A673 (cell line): ENCODE measurements around the gene CDH12. TPM values are rescaled to one million over a fixed set of nuclear protein-coding genes. Genes with fewer than 3 reads are reported as not detected.
"Not testable (repeated sequence)": the region's sequence is repeated elsewhere in the genome, so short reads cannot be mapped to it uniquely, and the experiment has no call there.

Experiments
- BruUV-seq: library from RNA; stranded (reverse); fragments of 400-500 nt; replicated peaks from 2 replicates; lab custom pipeline; 2021; lab: Mats Ljungman, UMichigan
- CTCF ChIA-PET: fragments of 300-600 bp; sonication (Branson Sonifier 250); formaldehyde crosslinking; loops from one replicate; lab custom pipeline; 2022; ENCODE audit warnings: antibody characterized with exemption; lab: Charles Lee
- POLR2A ChIA-PET: fragments of 300-600 bp; sonication (Branson Sonifier 250); formaldehyde crosslinking; loops from one replicate; lab custom pipeline; 2022; ENCODE audit warnings: antibody characterized with exemption; ENCODE audit not compliant: low non-redundant PET; lab: Charles Lee
- DNase-seq: peaks from one replicate; pipeline ENCODE4 v3.0.0-alpha.2; 2015; ENCODE audit warnings: low spot score
- H3K27ac ChIP-seq: fragments of 200-600 bp; sonication (generic); 2 replicates; pipeline ENCODE4 v1.5.1; 2016; ENCODE audit warnings: mixed run types, low read depth, mild to moderate bottlenecking, mixed read lengths, antibody characterized with exemption, low read length; ENCODE audit not compliant: poor library complexity, severe bottlenecking
- H3K27me3 ChIP-seq: fragments of 200-600 bp; sonication (generic); replicated peaks from 2 replicates; pipeline ENCODE4 v1.6.1; 2017; ENCODE audit warnings: mixed run types, low read depth, mild to moderate bottlenecking, mixed read lengths, antibody characterized with exemption, low read length; ENCODE audit not compliant: insufficient read depth, poor library complexity
- H3K36me3 ChIP-seq: fragments of 200-600 bp; sonication (generic); 2 replicates; pipeline ENCODE4 v1.6.1; 2016; ENCODE audit warnings: mixed run types, mild to moderate bottlenecking, mixed read lengths, antibody characterized with exemption, low read length; ENCODE audit not compliant: insufficient read depth, poor library complexity, severe bottlenecking
- H3K4me1 ChIP-seq: fragments of 200-600 bp; sonication (generic); 2 replicates; pipeline ENCODE4 v1.6.1; 2017; ENCODE audit warnings: mixed run types, mild to moderate bottlenecking, mixed read lengths, antibody characterized with exemption, low read length; ENCODE audit not compliant: insufficient read depth, poor library complexity, severe bottlenecking
- H3K4me3 ChIP-seq: fragments of 200-600 bp; sonication (generic); 2 replicates; pipeline ENCODE4 v1.5.1; 2016; ENCODE audit warnings: low read depth, mixed run types, mild to moderate bottlenecking, mixed read lengths, low read length; ENCODE audit not compliant: poor library complexity, severe bottlenecking
- H3K9me3 ChIP-seq: fragments of 200-600 bp; sonication (generic); 2 replicates; pipeline ENCODE4 v1.6.1; 2016; ENCODE audit warnings: mixed run types, low read depth, mild to moderate bottlenecking, mixed read lengths, antibody characterized with exemption, low read length; ENCODE audit not compliant: poor library complexity, severe bottlenecking
- intact Hi-C: fragments of 100-400 bp; cut with micrococcal nuclease; formaldehyde crosslinking; loops from one replicate; pipeline ENCODE4 v1.10.0; 2022; ENCODE audit not compliant: unreplicated experiment
- total RNA-seq: library from RNA; stranded (reverse); gene quantifications from 2 replicates; pipeline ENCODE4 v1.2.3, GENCODE V29; 2021

Gene CDH12
- total RNA-seq, 1 experiment from 2014 or later: 39.5 TPM

DNA sequence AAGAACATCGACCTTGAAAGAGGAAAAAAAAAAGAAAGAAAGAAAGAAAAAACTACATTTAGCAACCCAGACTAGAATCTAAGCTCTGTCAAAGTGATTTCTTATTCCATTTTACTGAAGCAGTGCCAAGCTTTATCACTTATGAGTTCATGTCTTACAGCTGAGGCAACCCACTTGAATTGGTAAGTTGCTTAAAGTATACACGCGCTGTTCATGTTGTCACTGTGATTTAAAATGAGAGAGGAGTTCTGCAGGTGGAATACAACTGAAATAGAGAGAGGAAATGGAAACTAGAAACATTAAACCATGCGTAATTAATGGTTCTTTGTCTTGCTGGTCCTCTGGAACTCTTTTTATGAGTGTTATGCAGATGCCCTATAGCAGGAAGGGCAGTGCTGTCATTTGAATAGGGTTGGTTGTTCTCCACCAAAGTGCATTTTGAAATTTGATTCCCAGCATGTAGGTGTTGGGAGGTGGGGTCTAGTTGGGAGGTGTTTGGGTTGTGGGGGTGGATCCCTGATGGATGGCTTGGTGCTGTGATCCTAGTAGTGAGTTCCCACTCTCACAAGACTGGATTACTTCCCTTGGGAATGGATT, 665.4 kb downstream of the CDH12 start:
- DNase-seq, CTCF ChIA-PET, H3K9me3 ChIP-seq, POLR2A ChIA-PET, intact Hi-C loops, H3K4me1 ChIP-seq, H3K27me3 ChIP-seq, BruUV-seq, H3K27ac ChIP-seq, H3K4me3 ChIP-seq, H3K36me3 ChIP-seq: not testable (repeated sequence)

- CTCF ChIA-PET, POLR2A ChIA-PET, intact Hi-C loops, H3K27ac ChIP-seq, H3K9me3 ChIP-seq, H3K4me3 ChIP-seq, H3K36me3 ChIP-seq, H3K4me1 ChIP-seq, BruUV-seq, H3K27me3 ChIP-seq, DNase-seq: not testable (repeated sequence)
These were observed 683.9 kb downstream of the CDH12 start for GRCh38 chr5:22169226-22169625.

GRCh38 chr5:22168704-22169103, 684.4 kb downstream of the CDH12 start:
- BruUV-seq, H3K4me1 ChIP-seq, DNase-seq, CTCF ChIA-PET, H3K4me3 ChIP-seq, intact Hi-C loops, H3K27me3 ChIP-seq, POLR2A ChIA-PET, H3K9me3 ChIP-seq, H3K27ac ChIP-seq, H3K36me3 ChIP-seq: not testable (repeated sequence)

GRCh38 chr5:22165931-22166330, 687.2 kb downstream of the CDH12 start:
- POLR2A ChIA-PET, H3K27ac ChIP-seq, H3K4me1 ChIP-seq, CTCF ChIA-PET, H3K9me3 ChIP-seq, H3K27me3 ChIP-seq, intact Hi-C loops, H3K36me3 ChIP-seq, DNase-seq, H3K4me3 ChIP-seq, BruUV-seq: not testable (repeated sequence)

GRCh38 chr5:22164910-22165748, 688.0 kb downstream of the CDH12 start:
- H3K9me3 ChIP-seq, CTCF ChIA-PET, POLR2A ChIA-PET, H3K27me3 ChIP-seq, H3K4me1 ChIP-seq, BruUV-seq, H3K4me3 ChIP-seq, intact Hi-C loops, H3K27ac ChIP-seq, H3K36me3 ChIP-seq: not testable (repeated sequence)
- DNase-seq: peak; percentile 10

DNA sequence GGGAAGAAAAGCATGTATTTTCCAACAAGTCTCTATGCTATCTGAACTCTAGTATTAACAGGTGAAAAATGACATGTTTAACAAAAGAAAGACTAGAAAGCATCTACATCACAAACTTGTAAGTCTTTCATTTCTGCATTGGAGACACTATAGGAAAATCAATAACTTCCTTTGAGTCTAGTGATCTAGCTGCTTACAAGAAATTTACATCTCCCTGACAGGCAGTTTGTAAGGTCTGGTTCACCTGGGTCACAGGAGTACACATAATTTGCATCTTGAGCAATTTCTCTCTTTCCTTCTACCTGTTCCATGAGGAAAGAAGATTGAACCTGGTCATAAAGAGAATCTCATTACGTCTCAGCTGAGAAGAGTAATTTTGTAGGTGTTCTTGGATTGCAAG, 696.2 kb downstream of the CDH12 start:
- DNase-seq, H3K4me3 ChIP-seq, POLR2A ChIA-PET, CTCF ChIA-PET, H3K4me1 ChIP-seq, BruUV-seq, H3K9me3 ChIP-seq, H3K27me3 ChIP-seq, intact Hi-C loops, H3K27ac ChIP-seq, H3K36me3 ChIP-seq: not testable (repeated sequence)

- H3K4me3 ChIP-seq, H3K9me3 ChIP-seq, BruUV-seq, H3K27ac ChIP-seq, H3K27me3 ChIP-seq, H3K36me3 ChIP-seq, POLR2A ChIA-PET, CTCF ChIA-PET, H3K4me1 ChIP-seq, intact Hi-C loops, DNase-seq: not testable (repeated sequence)
These were observed 698.4 kb downstream of the CDH12 start for GRCh38 chr5:22154779-22155178.
